ENCODE results near the gene NHEJ1.

The NHEJ1 gene

GRCh38 chr2:219199470-219200211, 39.0 kb upstream of the NHEJ1 start:
- no peak overlapping the region for H3K9ac ChIP-seq
- no peaks in the 10 kb centered on the region for H3K27me3 ChIP-seq (ENCODE audit: control insufficient read depth, insufficient read depth, low read length)
- H3K4me3 ChIP-seq (ENCODE audit: low read depth, low read length): no peak overlapping the region
- TF ChIP-seq, protein P1, sequence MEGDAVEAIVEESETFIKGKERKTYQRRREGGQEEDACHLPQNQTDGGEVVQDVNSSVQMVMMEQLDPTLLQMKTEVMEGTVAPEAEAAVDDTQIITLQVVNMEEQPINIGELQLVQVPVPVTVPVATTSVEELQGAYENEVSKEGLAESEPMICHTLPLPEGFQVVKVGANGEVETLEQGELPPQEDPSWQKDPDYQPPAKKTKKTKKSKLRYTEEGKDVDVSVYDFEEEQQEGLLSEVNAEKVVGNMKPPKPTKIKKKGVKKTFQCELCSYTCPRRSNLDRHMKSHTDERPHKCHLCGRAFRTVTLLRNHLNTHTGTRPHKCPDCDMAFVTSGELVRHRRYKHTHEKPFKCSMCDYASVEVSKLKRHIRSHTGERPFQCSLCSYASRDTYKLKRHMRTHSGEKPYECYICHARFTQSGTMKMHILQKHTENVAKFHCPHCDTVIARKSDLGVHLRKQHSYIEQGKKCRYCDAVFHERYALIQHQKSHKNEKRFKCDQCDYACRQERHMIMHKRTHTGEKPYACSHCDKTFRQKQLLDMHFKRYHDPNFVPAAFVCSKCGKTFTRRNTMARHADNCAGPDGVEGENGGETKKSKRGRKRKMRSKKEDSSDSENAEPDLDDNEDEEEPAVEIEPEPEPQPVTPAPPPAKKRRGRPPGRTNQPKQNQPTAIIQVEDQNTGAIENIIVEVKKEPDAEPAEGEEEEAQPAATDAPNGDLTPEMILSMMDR (IDR thresholded peaks at IDR 0.05): no peak
- H3K4me2 ChIP-seq (ENCODE audit: low read length): no peak overlapping the region
- no peak overlapping the region for H2AFZ ChIP-seq
- H3K36me3 ChIP-seq (ENCODE audit: control insufficient read depth, insufficient read depth, low read length): no peaks in the 10 kb centered on the region
- H3K4me1 ChIP-seq: peaks cover 4% of the 10 kb centered on the region
- H3K9me3 ChIP-seq (ENCODE audit: control insufficient read depth, low read length): no peaks in the 10 kb centered on the region
- no peak overlapping the region for H3K27ac ChIP-seq
- H3K79me2 ChIP-seq: no peaks in the 10 kb centered on the region

DNA sequence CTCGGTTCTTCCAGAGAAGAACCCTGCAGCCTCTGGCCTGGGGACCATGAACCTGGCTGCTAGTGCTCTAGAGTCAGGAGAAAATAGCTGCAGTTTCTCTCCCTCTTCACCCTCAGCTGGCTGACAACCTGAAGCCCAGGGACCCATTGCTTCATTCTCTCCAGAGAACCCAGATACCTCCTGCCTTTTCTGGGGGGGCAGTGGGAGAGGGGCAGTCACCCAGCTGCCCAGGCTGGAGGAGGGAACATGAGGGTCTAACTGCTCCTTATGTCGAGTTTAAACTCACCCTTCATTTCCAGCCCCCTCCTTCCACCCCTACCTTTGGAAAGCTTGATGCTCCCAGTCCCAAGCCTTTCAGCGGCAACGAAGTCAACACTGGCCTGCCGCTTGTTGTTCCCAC, 38.4 kb upstream of the NHEJ1 start:
- Histone ChIP-seq H3K79me2 (no peaks in the 10 kb centered on the region), H2AFZ (no peak overlapping the region), H3K4me1 (peaks cover 4% of the 10 kb centered on the region), H3K27me3 (ENCODE audit: control insufficient read depth, insufficient read depth, low read length) (no peaks in the 10 kb centered on the region), H3K4me3 (ENCODE audit: low read depth, low read length) (no peak overlapping the region), H3K4me2 (ENCODE audit: low read length) (no peak overlapping the region), H3K9me3 (ENCODE audit: control insufficient read depth, low read length) (no peaks in the 10 kb centered on the region), H3K36me3 (ENCODE audit: control insufficient read depth, insufficient read depth, low read length) (no peaks in the 10 kb centered on the region), H3K27ac (no peak overlapping the region), H3K9ac (no peak overlapping the region)
- TF ChIP-seq, protein P1 (IDR thresholded peaks at IDR 0.05): no peak

DNA sequence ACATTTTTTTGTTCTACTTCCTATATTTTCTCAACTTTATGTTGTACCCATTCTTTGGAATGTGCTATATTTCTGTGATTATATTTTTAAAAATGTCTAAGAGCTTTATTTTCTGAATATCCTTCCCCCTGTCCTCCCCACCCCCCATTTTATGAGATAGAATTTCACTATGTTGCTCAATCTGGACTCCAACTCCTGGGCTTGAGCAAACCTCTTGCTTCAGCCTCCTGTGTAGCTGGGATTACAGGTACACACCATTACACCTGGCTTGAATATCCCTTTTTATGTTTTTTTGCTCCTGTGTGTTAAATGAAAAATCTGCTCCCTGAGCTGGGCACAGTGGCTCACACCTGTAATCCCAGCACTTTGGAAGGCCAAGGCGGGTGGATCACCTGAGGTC, 36.8 kb upstream of the NHEJ1 start:
- H3K27me3 ChIP-seq (ENCODE audit: control insufficient read depth, insufficient read depth, low read length): no peaks in the 10 kb centered on the region
- TF ChIP-seq, protein P1 (IDR thresholded peaks at IDR 0.05): no peak
- peaks cover 4% of the 10 kb centered on the region for H3K4me1 ChIP-seq
- no peak overlapping the region for H2AFZ ChIP-seq
- no peak overlapping the region for H3K27ac ChIP-seq
- no peaks in the 10 kb centered on the region for H3K36me3 ChIP-seq (ENCODE audit: control insufficient read depth, insufficient read depth, low read length)
- H3K9me3 ChIP-seq (ENCODE audit: control insufficient read depth, low read length): no peaks in the 10 kb centered on the region
- H3K4me3 ChIP-seq (ENCODE audit: low read depth, low read length): no peak overlapping the region
- no peaks in the 10 kb centered on the region for H3K79me2 ChIP-seq
- no peak overlapping the region for H3K9ac ChIP-seq
- H3K4me2 ChIP-seq (ENCODE audit: low read length): no peak overlapping the region

GRCh38 chr2:219186754-219187456, 26.3 kb upstream of the NHEJ1 start:
- Histone ChIP-seq H3K9me3 (ENCODE audit: control insufficient read depth, low read length) (no peaks in the 10 kb centered on the region), H3K4me1 (no peaks in the 10 kb centered on the region), H3K36me3 (ENCODE audit: control insufficient read depth, insufficient read depth, low read length) (no peaks in the 10 kb centered on the region), H3K4me2 (ENCODE audit: low read length) (no peak overlapping the region), H3K79me2 (no peaks in the 10 kb centered on the region), H3K4me3 (ENCODE audit: low read depth, low read length) (no peak overlapping the region), H3K9ac (no peak overlapping the region), H3K27me3 (ENCODE audit: control insufficient read depth, insufficient read depth, low read length) (no peaks in the 10 kb centered on the region), H3K27ac (no peak overlapping the region), H2AFZ (no peak overlapping the region)
- TF ChIP-seq, protein P1 (IDR thresholded peaks at IDR 0.05): no peak
